HG02642 (cell line): ENCODE data around the gene THSD1.
A peak's percentile ranks its signal among the peaks of the same experiment; 100 is the strongest.

Experiments used
- ATAC-seq: cut with Tn5 transposase; IDR thresholded peaks from one replicate; pipeline ENCODE4 v1.9.1; 2021; ENCODE audit warnings: mild to moderate bottlenecking; ENCODE audit not compliant: unreplicated experiment, poor library complexity

The THSD1 gene

GRCh38 chr13:52405767-52406494, at the start of gene THSD1:
TSS of gene THSD1 (minus strand) at chr13:52406172. CDS start at chr13:52402600, 3,572 bp downstream.
- peak; percentile 66 for ATAC-seq

- peak; percentile 41 for ATAC-seq
Observed at GRCh38 chr13:52455677-52456041, 49.7 kb upstream of the THSD1 start.

GRCh38 chr13:52454820-52455676, 49.1 kb upstream of the THSD1 start, which contains the start of gene CKAP2:
TSS of gene CKAP2 (plus strand) at chr13:52455478. CDS start at chr13:52455557, 79 bp downstream.
- ATAC-seq = peak; percentile 83

GRCh38 chr13:52454459-52454819, 48.5 kb upstream of the THSD1 start:
- ATAC-seq = peak; percentile 17

GRCh38 chr13:52452470-52452869, 46.5 kb upstream of the THSD1 start:
- ATAC-seq = no peak

- ATAC-seq = no peak
Observed at GRCh38 chr13:52451135-52451804, 45.3 kb upstream of the THSD1 start.

GRCh38 chr13:52450793-52451116, 44.8 kb upstream of the THSD1 start:
- ATAC-seq = no peak

GRCh38 chr13:52450012-52450792, 44.2 kb upstream of the THSD1 start, which contains the start of gene VPS36:
TSS of gene VPS36 (minus strand) at chr13:52450634. CDS start at chr13:52450594, 40 bp downstream.
- peak; percentile 69 for ATAC-seq

GRCh38 chr13:52449331-52450011, 43.5 kb upstream of the THSD1 start:
- peak; percentile 1 for ATAC-seq

GRCh38 chr13:52447815-52448552, 42.0 kb upstream of the THSD1 start:
- ATAC-seq = no peak

GRCh38 chr13:52447354-52447753, 41.4 kb upstream of the THSD1 start:
- ATAC-seq = no peak

GRCh38 chr13:52446265-52446664, 40.3 kb upstream of the THSD1 start:
- ATAC-seq = no peak

GRCh38 chr13:52432456-52432855, 26.5 kb upstream of the THSD1 start:
- no peak for ATAC-seq

- ATAC-seq = no peak
Observed at GRCh38 chr13:52428295-52428694, 22.3 kb upstream of the THSD1 start.

- no peak for ATAC-seq
Observed at GRCh38 chr13:52421216-52421615, 15.2 kb upstream of the THSD1 start.

GRCh38 chr13:52419080-52419479, 13.1 kb upstream of the THSD1 start:
- no peak for ATAC-seq

- ATAC-seq = no peak
Observed at GRCh38 chr13:52414963-52415362, 9.0 kb upstream of the THSD1 start.

GRCh38 chr13:52414051-52414450, 8.1 kb upstream of the THSD1 start:
- no peak for ATAC-seq

- no peak for ATAC-seq
Observed at GRCh38 chr13:52412128-52412527, 6.2 kb upstream of the THSD1 start.
